ENCODE results near the gene APH1A. TPM values are rescaled to one million over a fixed set of nuclear protein-coding genes. Genes with fewer than 3 reads are reported as not detected.
"Not testable (repeated sequence)": the region's sequence is repeated elsewhere in the genome, so short reads cannot be mapped to it uniquely, and the experiment has no call there.

APH1A gene
- total RNA-seq (2014; rRNA removed; shearing (Covaris generic)), result 208 and 231 TPM in 2 replicates
- 206 and 238 TPM in 2 replicates for polyA plus RNA-seq (2015; cell fraction: cytosol; rRNA removed)
- 160 and 167 TPM in 2 replicates for polyA plus RNA-seq (2015; cell fraction: nucleus; rRNA removed)

DNA sequence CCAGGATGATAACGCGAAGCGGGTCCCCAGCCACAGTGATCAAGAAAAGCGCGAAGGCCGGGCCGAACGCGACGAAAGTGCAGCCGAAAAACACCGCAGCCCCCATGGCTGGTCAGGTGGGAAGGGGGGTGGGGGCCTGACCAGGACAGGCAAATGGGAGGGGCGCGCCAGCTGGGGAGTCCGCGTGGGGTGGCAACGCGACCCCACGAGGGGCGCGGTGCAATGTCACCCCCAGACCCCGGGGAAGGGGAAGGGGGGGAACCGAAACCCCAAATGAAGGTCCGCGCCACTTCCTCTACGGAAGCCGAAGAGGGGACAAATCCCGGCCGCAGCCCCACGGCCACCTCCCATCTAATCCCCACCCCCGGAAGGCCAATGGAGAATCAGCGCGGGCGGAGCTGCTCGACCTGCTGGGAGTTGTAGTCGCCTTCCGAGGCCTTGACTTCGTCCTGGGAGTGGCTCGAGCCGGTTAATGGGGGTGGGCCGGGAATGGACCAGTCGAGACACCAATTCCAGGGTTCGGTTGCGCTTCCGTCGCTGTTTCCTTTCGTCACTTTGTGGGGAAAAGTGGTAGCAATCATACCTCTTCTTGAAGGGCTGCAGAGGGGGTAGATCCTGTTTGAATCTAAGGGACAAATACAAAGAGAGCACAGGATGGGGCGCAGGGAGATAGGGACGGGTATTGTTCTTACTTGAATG lies at the start of gene APH1A:
APH1A (minus strand) TSS at position 312 of the 699 bp plus-strand sequence; CDS start at position 106, 206 bp downstream.
- peak; percentile 99 for DNase-seq (ENCODE audit: low read depth, low spot score)
- in situ Hi-C loops (cut with HindIII; ENCODE audit: low pct_unique_long_range_greater_than_20kb, low sequenced_read_pairs), result no loop called here

DNA sequence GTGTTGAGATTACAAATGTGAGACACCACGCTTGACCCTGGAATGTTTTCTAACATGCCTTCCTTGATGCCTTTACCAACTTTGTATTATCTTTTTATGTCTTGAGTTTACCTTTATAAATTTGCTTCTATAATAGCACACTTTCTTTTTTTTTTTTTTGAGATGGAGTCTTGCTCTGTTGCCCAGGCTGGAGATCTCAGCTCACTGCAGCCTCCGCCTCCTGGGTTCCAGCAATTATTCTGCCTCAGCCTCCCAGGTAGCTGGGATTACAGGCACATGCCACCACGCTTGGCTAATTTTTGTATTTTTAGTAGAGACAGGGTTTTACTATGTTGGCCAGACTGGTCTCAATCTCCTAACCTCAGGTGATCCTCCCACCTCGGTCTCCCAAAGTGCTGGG lies 45.9 kb upstream of the APH1A start:
- in situ Hi-C loops (cut with HindIII; ENCODE audit: low pct_unique_long_range_greater_than_20kb, low sequenced_read_pairs); DNase-seq (ENCODE audit: low read depth, low spot score): not testable (repeated sequence)

GRCh38 chr1:150311762-150312161 lies 42.9 kb upstream of the APH1A start:
- DNase-seq (ENCODE audit: low read depth, low spot score), result no peak
- in situ Hi-C loops (cut with HindIII; ENCODE audit: low pct_unique_long_range_greater_than_20kb, low sequenced_read_pairs), result no loop called here

DNA sequence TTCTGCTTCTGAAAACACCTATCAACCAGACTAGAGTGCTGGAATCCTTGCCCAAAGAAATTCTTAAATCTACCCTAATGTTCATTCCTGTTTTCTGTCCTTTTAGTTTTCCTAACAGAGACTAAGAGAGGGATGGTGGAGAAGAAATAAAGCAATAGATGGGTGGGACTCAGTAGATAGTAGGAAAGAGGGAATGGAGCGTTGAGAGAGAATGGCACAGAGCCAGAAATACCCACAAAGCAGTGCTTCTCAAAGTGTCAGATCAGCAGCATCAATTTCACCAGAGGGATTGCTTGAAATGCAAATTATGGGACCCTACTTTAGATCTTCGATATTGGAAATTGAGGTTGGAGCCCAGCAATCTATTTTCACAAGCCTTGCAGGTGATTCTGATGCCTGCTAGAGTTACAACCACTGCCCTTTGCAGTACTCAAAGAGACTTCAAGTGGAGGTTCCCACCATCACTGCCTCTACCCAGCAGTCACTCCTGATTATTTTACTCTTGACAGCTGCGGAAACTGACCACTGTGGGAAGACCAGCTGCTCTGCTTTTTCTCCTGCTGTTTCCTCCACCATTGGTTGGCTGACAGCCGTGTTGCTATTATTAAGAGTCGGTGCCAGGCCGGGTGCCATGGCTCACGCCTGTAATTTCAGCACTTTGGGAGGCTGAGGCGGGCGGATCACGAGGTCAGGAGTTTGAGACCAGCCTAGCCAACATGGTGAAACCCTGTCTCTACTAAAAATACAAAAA lies 41.1 kb upstream of the APH1A start:
- DNase-seq (ENCODE audit: low read depth, low spot score), result no peak
- in situ Hi-C loops (cut with HindIII; ENCODE audit: low pct_unique_long_range_greater_than_20kb, low sequenced_read_pairs), result no loop called here

DNA sequence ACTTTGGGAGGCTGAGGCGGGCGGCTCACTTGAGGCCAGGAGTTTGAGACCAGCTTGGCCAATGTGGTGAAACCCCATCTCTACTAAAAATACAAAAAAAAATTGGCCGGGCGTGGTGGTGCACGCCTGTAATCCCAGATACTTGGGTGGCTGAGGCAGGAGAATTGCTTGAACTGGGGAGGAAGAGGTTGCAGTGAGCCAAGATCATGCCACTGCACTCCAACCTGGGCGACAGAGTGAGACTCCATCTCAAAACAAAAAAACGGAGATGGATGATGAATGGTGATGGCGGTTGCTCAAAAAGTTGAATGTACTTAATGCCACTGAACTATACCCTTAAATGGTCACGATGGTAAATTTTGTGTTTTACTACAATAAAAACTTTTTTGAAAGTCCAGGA lies 39.8 kb upstream of the APH1A start:
- DNase-seq (ENCODE audit: low read depth, low spot score); in situ Hi-C loops (cut with HindIII; ENCODE audit: low pct_unique_long_range_greater_than_20kb, low sequenced_read_pairs): not testable (repeated sequence)

- DNase-seq (ENCODE audit: low read depth, low spot score), result no peak
- in situ Hi-C loops (cut with HindIII; ENCODE audit: low pct_unique_long_range_greater_than_20kb, low sequenced_read_pairs), result no loop called here
Measured at GRCh38 chr1:150302902-150303301, 34.1 kb upstream of the APH1A start.

DNA sequence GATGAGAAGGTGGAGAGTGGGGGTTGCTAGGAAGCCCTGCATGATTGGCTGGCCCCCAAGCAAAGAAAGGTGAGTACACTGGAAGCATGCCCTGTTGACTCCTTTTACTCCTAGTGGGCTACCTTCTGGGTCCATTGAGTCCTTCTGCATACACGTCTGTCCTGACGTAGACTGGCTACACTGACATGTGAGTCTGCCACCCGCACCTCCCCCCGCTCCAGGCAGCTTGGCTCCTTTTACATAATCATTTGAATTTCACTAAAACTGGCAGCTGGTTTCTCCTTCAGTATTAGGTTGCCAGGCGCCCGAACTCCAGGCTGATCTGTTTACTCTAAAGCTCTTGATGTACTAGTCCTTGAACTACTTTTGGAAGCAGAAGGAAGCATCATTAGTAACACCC lies 33.5 kb upstream of the APH1A start:
- DNase-seq (ENCODE audit: low read depth, low spot score), result no peak
- in situ Hi-C loops (cut with HindIII; ENCODE audit: low pct_unique_long_range_greater_than_20kb, low sequenced_read_pairs), result no loop called here

DNA sequence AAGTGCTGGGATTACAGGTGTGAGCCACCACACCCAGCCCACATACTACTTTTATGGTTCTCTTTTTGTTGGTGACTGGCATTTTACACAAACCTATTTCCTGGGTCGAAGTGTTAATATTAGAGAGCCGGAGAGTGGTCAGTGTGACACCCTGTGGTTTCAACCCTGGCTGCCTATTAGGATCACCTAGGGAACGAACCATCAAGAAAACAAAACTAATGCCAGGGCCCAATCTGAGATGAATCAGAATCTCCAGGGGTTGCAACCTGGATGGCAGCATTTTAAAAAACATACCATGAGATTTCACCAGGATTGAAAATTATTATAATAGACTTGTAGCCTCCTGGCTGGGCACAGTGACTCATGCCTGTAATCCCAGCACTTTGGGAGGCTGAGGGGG lies 30.9 kb upstream of the APH1A start:
- in situ Hi-C loops (cut with HindIII; ENCODE audit: low pct_unique_long_range_greater_than_20kb, low sequenced_read_pairs), result no loop called here
- DNase-seq (ENCODE audit: low read depth, low spot score), result no peak

GRCh38 chr1:150295476-150295875 lies 26.7 kb upstream of the APH1A start:
- DNase-seq (ENCODE audit: low read depth, low spot score), result no peak
- in situ Hi-C loops (cut with HindIII; ENCODE audit: low pct_unique_long_range_greater_than_20kb, low sequenced_read_pairs), result no loop called here

- DNase-seq (ENCODE audit: low read depth, low spot score), result peak; percentile 97
- in situ Hi-C loops (cut with HindIII; ENCODE audit: low pct_unique_long_range_greater_than_20kb, low sequenced_read_pairs), result no loop called here
Measured at GRCh38 chr1:150293433-150294253, 24.8 kb upstream of the APH1A start, which contains the start of gene MRPS21. MRPS21 (plus strand) TSS chr1:150293861; CDS start chr1:150294367, 506 bp downstream.

GRCh38 chr1:150288822-150289221 lies 20.0 kb upstream of the APH1A start:
- DNase-seq (ENCODE audit: low read depth, low spot score), result no peak
- in situ Hi-C loops (cut with HindIII; ENCODE audit: low pct_unique_long_range_greater_than_20kb, low sequenced_read_pairs), result no loop called here

- in situ Hi-C loops (cut with HindIII; ENCODE audit: low pct_unique_long_range_greater_than_20kb, low sequenced_read_pairs), result no loop called here
- DNase-seq (ENCODE audit: low read depth, low spot score), result no peak
Measured at GRCh38 chr1:150288382-150288781, 19.6 kb upstream of the APH1A start.

- in situ Hi-C loops (cut with HindIII; ENCODE audit: low pct_unique_long_range_greater_than_20kb, low sequenced_read_pairs), result no loop called here
Measured at GRCh38 chr1:150283260-150283659, 14.4 kb upstream of the APH1A start.

GRCh38 chr1:150282558-150282958 lies 13.7 kb upstream of the APH1A start:
- no peak for DNase-seq (ENCODE audit: low read depth, low spot score)
- in situ Hi-C loops (cut with HindIII; ENCODE audit: low pct_unique_long_range_greater_than_20kb, low sequenced_read_pairs), result no loop called here

More at GRCh38 chr1:150283260-150283659, 14.4 kb upstream of the APH1A start:
- no peak for DNase-seq (ENCODE audit: low read depth, low spot score)

DNA sequence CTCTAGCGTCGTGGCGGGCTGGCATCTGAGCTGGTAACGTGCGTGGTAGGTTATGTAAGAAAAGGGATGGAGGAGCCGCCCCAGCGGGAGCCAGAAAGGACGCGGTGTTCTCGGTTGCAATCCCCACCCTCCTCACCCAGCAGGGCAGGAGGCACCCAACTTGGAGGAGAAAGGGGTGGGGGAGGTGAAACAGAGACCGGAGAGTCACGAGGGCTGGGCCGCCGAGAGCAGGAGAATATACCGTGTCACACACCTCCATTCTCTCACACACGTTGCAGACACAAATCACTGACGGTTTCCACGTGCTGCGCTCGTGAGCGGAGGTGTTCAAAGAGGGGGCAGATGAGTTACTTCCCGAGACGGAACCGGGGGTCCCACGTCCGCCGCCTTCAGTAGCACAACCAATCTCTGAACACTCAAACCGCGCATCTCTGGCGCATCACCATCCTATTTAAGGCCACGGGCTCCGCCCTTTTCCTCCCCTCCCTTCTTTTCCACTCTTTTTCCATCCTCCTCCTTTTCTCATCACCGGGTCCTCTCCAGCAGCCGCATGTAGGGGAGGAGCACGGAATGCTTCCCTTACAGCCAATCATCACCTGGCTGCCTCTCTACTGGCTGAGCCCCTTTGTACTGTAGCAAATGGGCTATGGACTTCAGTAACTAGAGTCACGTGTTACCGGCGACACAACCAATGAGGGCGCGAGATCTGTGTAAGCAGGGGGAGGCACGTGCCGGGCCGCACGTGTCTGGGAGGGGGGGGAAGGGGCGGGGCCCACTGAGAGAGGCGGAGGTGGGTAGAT lies 13.1 kb upstream of the APH1A start, which contains the start of gene CIART:
CIART (plus strand) TSS at position 797 of the 800 bp plus-strand sequence. CDS start 714 bp downstream, outside the sequence.
- in situ Hi-C loops (cut with HindIII; ENCODE audit: low pct_unique_long_range_greater_than_20kb, low sequenced_read_pairs), result no loop called here
- DNase-seq (ENCODE audit: low read depth, low spot score), result peak; percentile 65

- in situ Hi-C loops (cut with HindIII; ENCODE audit: low pct_unique_long_range_greater_than_20kb, low sequenced_read_pairs), result no loop called here
- peak; percentile 86 for DNase-seq (ENCODE audit: low read depth, low spot score)
Measured at GRCh38 chr1:150281221-150281757, 12.5 kb upstream of the APH1A start.

All from SK-MEL-5 (cell line).